ENCODE results near the gene RHOC. TPM values are rescaled to one million over a fixed set of nuclear protein-coding genes. Genes with fewer than 3 reads are reported as not detected.
A peak's percentile ranks its signal among the peaks of the same experiment; 100 is the strongest.

RHOC gene
- total RNA-seq, 1 donor from 2014 or later, result 69.5 TPM

- no peak for ATAC-seq
Observed at GRCh38 chr1:112717263-112717873, 10.4 kb upstream of the RHOC start.

DNA sequence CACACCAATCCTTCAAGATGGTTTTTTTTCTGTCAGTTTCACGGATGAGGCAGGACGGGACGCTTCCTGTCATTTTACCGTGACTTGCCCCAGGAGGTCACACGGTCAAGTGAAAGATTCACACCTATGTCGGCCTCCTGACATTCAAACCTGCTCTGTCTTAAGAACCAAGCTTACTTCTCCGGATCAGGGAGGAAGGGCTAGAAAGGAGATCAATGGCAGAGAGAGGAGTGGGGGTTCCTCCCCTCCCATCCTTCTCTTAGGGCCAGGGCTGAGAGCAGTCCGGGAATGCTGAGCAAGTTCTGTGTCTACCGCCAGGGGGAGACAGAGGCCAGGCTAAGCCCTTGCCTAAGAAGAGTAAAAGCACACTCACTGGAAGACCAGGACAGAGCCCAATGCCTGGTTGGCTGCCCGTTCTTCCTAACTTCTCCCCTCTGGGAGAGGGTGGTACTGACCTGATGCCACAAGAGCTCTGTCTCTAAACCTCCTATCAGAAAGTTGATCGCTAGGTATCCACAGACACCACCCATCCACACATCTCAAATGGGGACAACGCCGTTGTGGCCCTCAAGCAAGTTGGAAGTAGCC, 9.3 kb upstream of the RHOC start:
- peak; percentile 67 for ATAC-seq

DNA sequence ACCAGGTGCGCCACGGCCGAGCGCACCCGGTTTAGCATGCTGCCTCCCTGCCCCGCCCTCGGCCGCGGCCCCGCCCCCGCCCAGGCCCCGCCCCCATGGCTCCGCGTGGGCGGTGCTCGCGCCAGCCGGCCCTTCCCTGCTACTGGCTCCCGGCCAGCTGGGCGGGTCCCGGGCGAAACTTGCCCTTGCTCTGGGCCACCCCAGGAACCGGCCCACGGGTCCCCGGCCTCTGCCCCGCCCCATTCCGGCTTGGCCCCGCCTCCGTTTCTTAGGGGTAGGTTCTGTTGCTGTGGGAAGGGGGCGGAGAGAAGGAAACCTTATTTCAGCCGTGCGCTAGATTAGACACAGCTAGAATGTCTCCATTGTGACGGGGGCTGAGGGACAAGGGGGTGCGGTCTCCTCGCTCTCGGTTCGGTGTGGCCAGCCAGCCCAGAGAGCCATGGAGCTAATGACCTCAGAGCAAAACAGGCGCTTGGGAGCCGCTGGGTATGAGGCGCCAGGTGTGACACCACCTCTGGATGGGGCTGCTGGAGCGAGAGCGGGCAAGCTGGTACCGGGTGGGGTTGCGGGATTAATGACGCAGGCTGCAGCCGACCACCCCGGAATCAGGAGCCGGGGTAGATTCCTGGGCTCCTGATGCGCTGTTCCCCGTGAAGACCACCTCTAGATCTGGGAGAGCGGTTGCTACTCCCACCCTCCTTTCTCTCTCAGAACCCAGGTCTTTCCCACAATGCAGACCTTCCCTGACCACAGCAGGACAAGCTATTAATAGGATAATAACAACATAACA, 8.5 kb upstream of the RHOC start, which contains the start of gene PPM1J:
TSS of gene PPM1J (minus strand) at position 69 of the 790 bp plus-strand sequence. CDS start at position 38, 31 bp downstream.
- peak; percentile 87 for ATAC-seq

DNA sequence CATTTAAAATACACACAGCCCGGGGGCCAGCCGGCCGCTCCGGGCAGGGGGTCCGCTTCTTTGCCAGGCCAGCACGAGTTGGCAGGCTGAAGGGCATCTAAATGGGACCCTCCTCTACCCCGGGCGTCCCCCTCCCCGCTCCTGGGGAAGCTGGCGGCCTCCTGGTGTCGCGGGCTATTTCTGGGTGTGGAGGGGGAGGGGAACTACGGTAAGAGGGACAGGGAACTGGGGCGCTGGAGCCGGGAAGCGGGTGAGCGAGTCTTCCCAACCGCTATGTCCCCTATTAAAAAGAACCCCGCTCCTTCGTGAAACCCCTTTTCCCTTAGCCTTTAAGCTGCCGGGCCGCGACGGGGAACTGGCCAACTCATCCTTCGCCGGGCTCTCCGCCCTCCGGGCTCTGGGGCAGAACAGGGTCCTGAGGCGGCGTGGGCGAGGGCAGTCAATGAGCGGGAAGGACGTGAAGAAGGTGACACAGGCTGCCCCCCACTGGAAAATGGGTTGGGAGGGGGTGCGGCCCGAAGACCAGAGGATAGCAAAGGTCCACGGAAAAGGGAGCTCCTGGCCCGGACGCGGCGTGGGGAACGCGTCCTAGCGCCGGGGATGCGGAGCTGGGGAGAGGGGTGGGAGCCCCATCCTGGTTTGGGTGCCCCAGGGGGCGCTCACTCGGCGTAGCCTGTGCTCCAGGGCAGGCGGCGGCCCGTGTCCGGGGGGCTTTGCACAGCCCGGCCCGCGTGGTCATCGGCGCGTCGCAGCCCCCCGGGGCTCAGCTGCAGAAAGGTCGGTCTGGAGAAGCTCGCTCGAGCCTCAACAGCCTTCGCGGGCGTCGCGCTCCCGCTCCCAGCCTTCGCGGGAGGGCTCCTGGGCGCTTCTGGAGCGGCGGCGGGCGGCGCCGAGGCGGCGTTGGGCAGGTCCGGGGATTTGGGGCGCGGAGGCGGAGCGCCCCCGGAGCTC, 7.7 kb upstream of the RHOC start:
- ATAC-seq, result peak; percentile 15

DNA sequence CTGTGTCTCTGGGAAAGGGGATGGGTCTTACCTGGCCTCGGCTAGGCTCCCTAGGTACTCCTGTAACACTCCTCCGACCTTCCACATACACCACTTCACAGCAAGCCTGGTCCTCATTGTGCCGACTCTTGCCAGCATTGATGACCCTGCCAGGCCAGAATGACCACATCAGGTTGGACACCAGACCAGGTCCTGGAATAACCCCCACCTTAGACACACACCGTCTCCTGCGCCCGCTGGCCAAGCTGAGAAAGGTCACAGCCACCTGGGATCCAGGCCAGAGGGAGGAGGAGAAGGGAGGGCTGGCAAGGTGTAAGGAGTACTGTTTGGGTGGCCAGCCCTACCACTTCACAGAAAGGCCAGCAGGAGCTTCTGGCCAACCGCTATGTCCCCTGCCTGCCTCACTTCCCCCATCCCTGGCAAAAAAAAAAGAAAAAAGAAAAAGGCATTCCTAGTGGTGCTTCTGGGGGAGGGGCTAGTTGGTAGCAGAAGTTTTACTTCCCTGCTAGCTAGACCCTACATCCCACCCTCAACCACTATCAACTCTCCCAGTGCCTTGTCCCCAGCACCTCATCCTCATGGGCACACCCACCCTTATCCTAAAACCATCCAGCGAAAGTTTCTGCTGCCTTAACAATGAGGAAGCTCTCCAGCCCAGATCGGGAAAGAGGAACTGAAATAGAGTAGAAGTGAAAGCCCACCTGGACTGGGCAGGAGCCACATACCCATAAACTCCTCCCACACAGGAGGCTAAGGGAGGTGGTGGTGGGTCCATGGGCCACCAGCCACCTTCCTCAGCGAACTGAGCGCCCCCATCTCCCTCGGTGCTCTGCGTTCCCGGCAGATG, 6.8 kb upstream of the RHOC start:
- ATAC-seq, result no peak

DNA sequence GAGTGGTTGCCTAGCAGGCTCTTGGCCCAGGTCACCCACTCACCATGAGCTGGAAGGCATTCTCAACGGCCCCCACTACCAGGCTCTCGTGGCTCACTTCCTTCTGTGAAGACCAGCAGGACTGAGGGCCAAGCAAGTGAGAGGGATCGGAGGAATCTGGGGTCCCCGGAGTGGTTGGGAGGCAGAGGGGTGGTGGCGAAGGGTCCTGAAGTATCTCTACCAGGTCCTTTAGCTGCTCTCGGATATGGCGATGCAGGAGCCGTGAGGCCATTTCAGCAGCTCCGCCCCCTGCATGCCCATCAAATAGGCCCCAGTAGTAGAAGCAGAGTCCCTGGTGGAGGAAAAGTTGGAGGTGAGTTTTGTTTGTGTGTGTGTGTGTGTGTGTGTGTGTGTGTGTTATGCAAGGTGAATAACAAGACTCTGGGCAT, 5.8 kb upstream of the RHOC start:
- ATAC-seq, result no peak

GRCh38 chr1:112712191-112712590, 5.3 kb upstream of the RHOC start:
- ATAC-seq, result no peak

GRCh38 chr1:112711670-112712069, 4.7 kb upstream of the RHOC start:
- ATAC-seq, result no peak

DNA sequence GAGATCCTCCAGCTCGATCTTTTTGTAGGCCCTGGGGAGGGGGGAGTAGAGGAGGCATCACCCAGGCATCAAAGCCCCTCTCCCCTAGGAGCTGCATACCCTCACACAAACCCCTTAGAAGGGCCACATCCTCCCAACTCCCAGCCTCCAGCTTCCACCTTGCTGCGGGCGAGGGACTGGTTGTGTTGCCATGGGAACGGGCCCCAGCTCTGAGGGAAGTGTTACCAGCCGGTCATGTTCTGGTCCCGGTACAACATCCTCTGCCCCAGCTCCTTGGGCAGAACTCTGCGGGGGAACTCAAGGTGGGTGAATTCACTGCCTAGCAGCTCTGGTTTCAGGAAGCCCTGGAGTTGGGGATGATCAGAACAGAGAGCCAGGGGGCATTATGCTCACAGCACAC, 4.1 kb upstream of the RHOC start:
- ATAC-seq, result no peak

DNA sequence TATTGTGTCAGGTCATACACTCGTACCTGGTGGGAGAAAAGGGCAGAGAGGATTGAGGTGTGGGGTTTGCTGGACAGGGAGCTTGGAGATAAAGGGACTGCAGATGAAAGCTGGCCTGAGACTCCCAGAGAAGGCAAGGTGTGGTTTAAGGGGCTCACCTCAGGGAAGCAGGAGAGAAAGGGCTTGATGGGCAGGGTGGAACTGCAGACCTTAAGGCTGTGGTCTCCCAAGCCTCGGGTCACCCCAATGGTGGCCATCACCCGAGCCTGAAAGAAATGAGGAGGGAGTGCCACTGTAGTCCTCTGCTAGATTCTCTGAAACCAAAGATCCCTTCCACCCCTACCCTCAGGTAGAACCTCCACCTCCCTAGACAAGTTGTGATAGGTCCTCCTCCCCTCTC, 3.7 kb upstream of the RHOC start:
- no peak for ATAC-seq

DNA sequence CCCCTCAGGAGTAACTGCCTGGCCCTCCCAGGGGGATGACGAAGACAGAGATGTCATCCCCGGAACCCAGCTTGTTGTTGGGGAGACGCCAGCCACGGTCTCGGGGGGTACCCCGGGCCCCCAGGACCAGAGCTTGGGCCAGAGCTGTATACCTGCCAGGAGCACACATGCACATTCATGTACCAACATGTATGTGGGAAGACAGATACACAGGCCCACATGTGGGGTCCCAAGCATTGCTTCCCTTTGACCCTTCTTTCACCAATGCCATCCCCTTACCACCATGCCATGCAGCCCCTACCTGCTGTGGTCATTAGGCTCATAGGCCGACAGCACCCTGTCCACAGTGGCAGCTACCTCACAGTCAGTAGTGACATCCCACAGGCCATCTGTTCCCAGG, 3.2 kb upstream of the RHOC start:
- ATAC-seq, result no peak

- no peak for ATAC-seq
Observed at GRCh38 chr1:112708489-112708888, 1.6 kb upstream of the RHOC start.

GRCh38 chr1:112708002-112708448, 1.1 kb upstream of the RHOC start:
- no peak for ATAC-seq

DNA sequence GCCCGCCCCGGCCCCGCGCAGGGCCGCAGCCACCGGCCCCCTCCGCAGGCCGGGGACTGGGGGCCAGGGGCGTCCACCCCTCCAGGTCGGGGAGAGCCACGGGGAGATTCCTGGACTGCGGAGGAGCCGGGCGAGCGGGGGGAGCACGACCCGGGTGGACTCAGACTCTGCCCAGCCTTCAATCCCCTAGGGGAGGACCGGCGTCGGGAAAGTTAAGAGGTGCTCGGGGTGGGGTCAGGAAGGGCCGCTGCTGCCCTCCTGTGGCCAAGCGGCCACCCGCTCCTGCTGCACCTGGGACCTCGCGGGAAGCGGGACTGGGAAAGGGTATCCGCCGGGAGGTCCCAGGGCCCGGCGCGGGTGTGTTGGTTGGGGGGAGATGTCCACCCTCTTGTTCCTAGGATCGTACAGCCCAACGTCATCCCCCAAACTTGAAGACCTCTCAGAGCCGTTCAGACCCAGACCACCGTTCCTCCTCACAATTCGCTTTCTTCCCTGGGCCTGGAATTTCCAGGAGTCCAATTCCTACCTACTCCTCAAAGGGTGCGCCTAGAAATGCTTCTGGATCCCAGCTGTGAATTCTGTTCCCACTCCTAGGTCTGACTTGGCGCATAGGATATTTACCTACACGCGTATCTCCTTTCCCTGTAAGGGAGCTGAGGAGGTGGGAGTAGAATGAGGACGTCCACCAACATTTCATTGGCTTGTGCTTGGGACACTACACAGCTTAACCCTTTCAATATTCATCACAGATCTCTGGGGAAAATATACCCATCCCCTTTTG, 484 bp upstream of the RHOC start:
- ATAC-seq, result peak; percentile 67

DNA sequence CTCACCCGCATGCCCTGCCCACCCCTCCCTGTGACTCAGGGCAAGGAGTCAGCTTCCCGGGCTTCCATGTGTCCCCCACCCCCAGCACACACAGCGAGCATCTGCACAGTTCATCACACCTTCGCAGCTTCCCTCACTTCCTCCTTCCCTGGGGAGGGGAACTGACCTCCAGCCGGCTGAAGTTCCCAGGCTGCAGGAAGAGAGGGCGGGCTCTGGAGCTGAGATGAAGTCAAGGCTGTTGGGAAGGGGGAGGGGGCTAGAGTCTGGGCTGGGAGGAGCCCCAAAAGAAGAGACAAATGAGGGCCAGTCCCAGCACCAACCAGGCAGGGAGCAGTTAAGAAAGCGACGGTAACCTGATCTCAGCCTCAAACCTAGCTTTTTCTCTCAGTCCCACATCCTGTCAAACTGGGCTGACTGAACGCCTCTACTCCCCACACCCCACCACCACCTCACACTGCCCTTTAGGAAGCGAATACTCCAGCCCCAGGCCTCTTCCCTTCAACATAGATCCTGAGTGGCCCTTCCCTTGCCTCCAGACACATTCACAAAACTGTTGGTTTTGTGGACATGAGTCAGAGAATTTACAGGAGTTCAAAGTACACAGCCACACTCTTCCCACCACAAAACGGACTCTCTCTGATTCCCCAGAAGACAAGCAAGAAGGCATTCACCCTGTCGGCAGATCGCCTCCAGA, 1.8 kb downstream of the RHOC start:
- ATAC-seq, result peak; percentile 56

- peak; percentile 11 for ATAC-seq
Observed at GRCh38 chr1:112704391-112704933, 2.5 kb downstream of the RHOC start.

DNA sequence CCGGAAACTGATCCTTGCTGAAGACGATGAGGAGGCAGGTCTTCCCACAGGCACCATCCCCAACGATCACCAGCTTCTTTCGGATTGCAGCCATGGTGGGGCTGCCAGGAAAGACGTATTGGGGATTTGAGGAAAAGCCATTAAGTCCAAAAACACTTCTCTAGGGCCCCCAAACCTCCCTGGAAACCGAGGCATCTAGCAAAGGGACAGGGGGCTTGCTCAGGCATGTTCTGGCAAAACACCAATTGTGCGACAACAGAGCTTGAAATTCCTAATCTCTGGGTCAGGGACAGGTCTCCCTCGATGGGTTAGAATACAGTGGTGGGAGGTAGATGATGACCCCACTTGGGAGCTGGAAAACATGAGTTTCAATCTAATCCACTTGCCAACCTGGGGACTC, 3.2 kb downstream of the RHOC start:
- no peak for ATAC-seq

GRCh38 chr1:112702420-112703261, 4.3 kb downstream of the RHOC start:
- no peak for ATAC-seq

- no peak for ATAC-seq
Observed at GRCh38 chr1:112702067-112702395, 4.9 kb downstream of the RHOC start.

All from esophagus mucosa (tissue), 1 donor.